ENCODE measurements around the gene CBL. TPM values are rescaled to one million over a fixed set of nuclear protein-coding genes. Genes with fewer than 3 reads are reported as not detected.

The CBL gene
- polyA plus RNA-seq, 1 of the 3 experiments (the other 2 are of a cell fraction): 9.5 TPM

- TF ChIP-seq RFX5 (IDR thresholded peaks at IDR 0.05; ENCODE audit: low read length): no peak
These were observed 14.0 kb upstream of the CBL start (continued) for GRCh38 chr11:119192111-119192510.

DNA sequence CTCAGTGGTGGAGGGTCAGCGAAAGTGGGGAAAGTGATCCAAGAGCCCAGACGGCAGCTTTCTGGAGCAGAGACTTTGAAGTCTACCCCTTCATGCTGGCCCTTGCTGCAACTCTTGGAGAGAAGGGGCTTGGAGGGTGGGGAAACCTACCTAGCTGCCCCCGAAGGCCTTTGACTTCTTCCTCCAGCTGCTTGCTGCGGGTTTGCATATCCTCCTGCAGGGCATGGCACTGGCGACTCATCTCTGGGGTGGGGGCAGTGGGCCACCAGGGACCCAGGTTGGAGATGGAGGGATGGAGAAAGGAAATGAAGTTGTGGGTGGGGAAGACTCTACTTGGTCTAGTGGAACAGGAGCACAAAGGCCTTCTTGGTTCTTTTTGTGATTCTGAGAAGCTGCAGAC lies 13.1 kb upstream of the CBL start:
- no peak for DNase-seq
- Histone ChIP-seq H3K36me3 (replicated peaks in 1 of 2; ENCODE audit: control insufficient read depth in 1 of 2, insufficient read depth in 2 of 2, low read length in 1 of 2) (no peaks in the 10 kb centered on the region), H3K79me2 (ENCODE audit: insufficient read depth) (no peaks in the 10 kb centered on the region), H3K4me1 (ENCODE audit: control insufficient read depth in 1 of 2, insufficient read depth in 2 of 2, low read depth in 1 of 2, low read length in 1 of 2) (no peaks in the 10 kb centered on the region), H3K4me2 (no peak overlapping the region), H3K4me3 (ENCODE audit: low read depth in 2 of 2, low read length in 1 of 2) (no peak overlapping the region), H4K20me1 (ENCODE audit: insufficient read depth) (no peaks in the 10 kb centered on the region), H3K9ac (no peak overlapping the region), H3K9me2 (no peaks in the 10 kb centered on the region), H2AFZ (ENCODE audit: low read depth) (no peak overlapping the region), H3K27me3 (ENCODE audit: insufficient read depth) (no peaks in the 10 kb centered on the region), H3F3A (replicated peaks; ENCODE audit: insufficient read depth) (no peaks in the 10 kb centered on the region), H3K9me3 (no peaks in the 10 kb centered on the region), H3K27ac (ENCODE audit: low read depth in 2 of 2, low read length in 1 of 2) (no peak overlapping the region)
- 72% methylated on average over 5 of the region's 5 CpGs for WGBS (ENCODE audit: low lambda C conversion rate)
- POLR2A ChIA-PET: no interaction called here
- TF ChIP-seq TEAD4 (IDR thresholded peaks at IDR 0.05; ENCODE audit: borderline replicate concordance, insufficient read depth) (no peak), NFIC (IDR thresholded peaks at IDR 0.05; ENCODE audit: borderline replicate concordance) (no peak), EZH2phosphoT487 (IDR thresholded peaks at IDR 0.05; ENCODE audit: borderline replicate concordance, low read depth) (no peak), USF2 (IDR thresholded peaks at IDR 0.05; ENCODE audit: borderline replicate concordance, low read depth, low read length) (no peak), IRF3 (IDR thresholded peaks at IDR 0.05; ENCODE audit: low read depth, low read length) (no peak)
- CTCF ChIA-PET: interaction anchor here (1.3 to 2.1 kb wide), 3 partner anchors 13 to 99 kb away, joined by 6 to 12 read pairs (median 10); partner anchors contain the start of gene CBL

GRCh38 chr11:119193626-119194025 lies 12.5 kb upstream of the CBL start:
- Histone ChIP-seq H3K79me2 (ENCODE audit: insufficient read depth) (no peaks in the 10 kb centered on the region), H3F3A (replicated peaks; ENCODE audit: insufficient read depth) (no peaks in the 10 kb centered on the region), H3K4me2 (no peak overlapping the region), H3K9me3 (no peaks in the 10 kb centered on the region), H3K36me3 (replicated peaks in 1 of 2; ENCODE audit: control insufficient read depth in 1 of 2, insufficient read depth in 2 of 2, low read length in 1 of 2) (no peaks in the 10 kb centered on the region), H3K27me3 (ENCODE audit: insufficient read depth) (no peaks in the 10 kb centered on the region), H3K9me2 (no peaks in the 10 kb centered on the region), H3K4me3 (ENCODE audit: low read depth in 2 of 2, low read length in 1 of 2) (no peak overlapping the region), H2AFZ (ENCODE audit: low read depth) (no peak overlapping the region), H3K9ac (no peak overlapping the region), H3K4me1 (ENCODE audit: control insufficient read depth in 1 of 2, insufficient read depth in 2 of 2, low read depth in 1 of 2, low read length in 1 of 2) (no peaks in the 10 kb centered on the region), H4K20me1 (ENCODE audit: insufficient read depth) (no peaks in the 10 kb centered on the region), H3K27ac (ENCODE audit: low read depth in 2 of 2, low read length in 1 of 2) (no peak overlapping the region)
- 82% methylated on average over 10 of the region's 10 CpGs for WGBS (ENCODE audit: low lambda C conversion rate)
- DNase-seq: no peak
- ChIA-PET POLR2A (no interaction called here), CTCF (interaction anchor here (2.1 kb wide), 1 partner anchor 24 kb away, joined by 12 read pairs; no protein-coding TSS in a partner anchor)
- TF ChIP-seq NRF1 (IDR thresholded peaks at IDR 0.05; ENCODE audit: low read depth, low read length) (no peak), EP300 (IDR thresholded peaks at IDR 0.05; ENCODE audit: borderline replicate concordance in 1 of 2, low read depth in 1 of 2, low read length in 1 of 2) (no peak), TCF12 (IDR thresholded peaks at IDR 0.05) (no peak), TEAD4 (IDR thresholded peaks at IDR 0.05; ENCODE audit: borderline replicate concordance, insufficient read depth) (no peak), FOXJ3 (CRISPR knock-in tag; IDR thresholded peaks at IDR 0.05) (no peak), ELF1 (IDR thresholded peaks at IDR 0.05) (no peak), GATA2 (CRISPR knock-in tag; IDR thresholded peaks at IDR 0.05) (no peak), SMC3 (IDR thresholded peaks at IDR 0.05; ENCODE audit: low read depth, low read length) (no peak), IRF3 (IDR thresholded peaks at IDR 0.05; ENCODE audit: low read depth, low read length) (no peak), RAD21 (IDR thresholded peaks at IDR 0.05; ENCODE audit: low read length) (no peak), RCOR1 (IDR thresholded peaks at IDR 0.05; ENCODE audit: low read length) (no peak), YY1 (IDR thresholded peaks at IDR 0.05; ENCODE audit: low read depth) (no peak), POLR2AphosphoS5 (IDR thresholded peaks at IDR 0.05; ENCODE audit: low read depth, low read length) (no peak)
- TF ChIP-seq, protein P1, sequence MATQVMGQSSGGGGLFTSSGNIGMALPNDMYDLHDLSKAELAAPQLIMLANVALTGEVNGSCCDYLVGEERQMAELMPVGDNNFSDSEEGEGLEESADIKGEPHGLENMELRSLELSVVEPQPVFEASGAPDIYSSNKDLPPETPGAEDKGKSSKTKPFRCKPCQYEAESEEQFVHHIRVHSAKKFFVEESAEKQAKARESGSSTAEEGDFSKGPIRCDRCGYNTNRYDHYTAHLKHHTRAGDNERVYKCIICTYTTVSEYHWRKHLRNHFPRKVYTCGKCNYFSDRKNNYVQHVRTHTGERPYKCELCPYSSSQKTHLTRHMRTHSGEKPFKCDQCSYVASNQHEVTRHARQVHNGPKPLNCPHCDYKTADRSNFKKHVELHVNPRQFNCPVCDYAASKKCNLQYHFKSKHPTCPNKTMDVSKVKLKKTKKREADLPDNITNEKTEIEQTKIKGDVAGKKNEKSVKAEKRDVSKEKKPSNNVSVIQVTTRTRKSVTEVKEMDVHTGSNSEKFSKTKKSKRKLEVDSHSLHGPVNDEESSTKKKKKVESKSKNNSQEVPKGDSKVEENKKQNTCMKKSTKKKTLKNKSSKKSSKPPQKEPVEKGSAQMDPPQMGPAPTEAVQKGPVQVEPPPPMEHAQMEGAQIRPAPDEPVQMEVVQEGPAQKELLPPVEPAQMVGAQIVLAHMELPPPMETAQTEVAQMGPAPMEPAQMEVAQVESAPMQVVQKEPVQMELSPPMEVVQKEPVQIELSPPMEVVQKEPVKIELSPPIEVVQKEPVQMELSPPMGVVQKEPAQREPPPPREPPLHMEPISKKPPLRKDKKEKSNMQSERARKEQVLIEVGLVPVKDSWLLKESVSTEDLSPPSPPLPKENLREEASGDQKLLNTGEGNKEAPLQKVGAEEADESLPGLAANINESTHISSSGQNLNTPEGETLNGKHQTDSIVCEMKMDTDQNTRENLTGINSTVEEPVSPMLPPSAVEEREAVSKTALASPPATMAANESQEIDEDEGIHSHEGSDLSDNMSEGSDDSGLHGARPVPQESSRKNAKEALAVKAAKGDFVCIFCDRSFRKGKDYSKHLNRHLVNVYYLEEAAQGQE (IDR thresholded peaks at IDR 0.05; ENCODE audit: low read depth, low read length): no peak
